LNCaP clone FGC (cell line): Measurements from ENCODE around the gene WNT3A.

Experiments used
- DNase-seq: peaks from one replicate; pipeline ENCODE4 v3.0.0-alpha.2; 2011; ENCODE audit warnings: low read depth
- H3K4me3 ChIP-seq: 2 replicates; pipeline ENCODE4 v1.5.1; 2011; ENCODE audit warnings: mild to moderate bottlenecking, low read depth, low read length, control low read depth
- TF ChIP-seq, protein P1 (sequence below): IDR thresholded peaks from 2 replicates; pipeline ENCODE4 v1.5.1; 2012; ENCODE audit warnings: mild to moderate bottlenecking; ENCODE audit not compliant: control insufficient read depth, insufficient read depth; ENCODE audit errors: extremely low read depth

The WNT3A gene

DNA sequence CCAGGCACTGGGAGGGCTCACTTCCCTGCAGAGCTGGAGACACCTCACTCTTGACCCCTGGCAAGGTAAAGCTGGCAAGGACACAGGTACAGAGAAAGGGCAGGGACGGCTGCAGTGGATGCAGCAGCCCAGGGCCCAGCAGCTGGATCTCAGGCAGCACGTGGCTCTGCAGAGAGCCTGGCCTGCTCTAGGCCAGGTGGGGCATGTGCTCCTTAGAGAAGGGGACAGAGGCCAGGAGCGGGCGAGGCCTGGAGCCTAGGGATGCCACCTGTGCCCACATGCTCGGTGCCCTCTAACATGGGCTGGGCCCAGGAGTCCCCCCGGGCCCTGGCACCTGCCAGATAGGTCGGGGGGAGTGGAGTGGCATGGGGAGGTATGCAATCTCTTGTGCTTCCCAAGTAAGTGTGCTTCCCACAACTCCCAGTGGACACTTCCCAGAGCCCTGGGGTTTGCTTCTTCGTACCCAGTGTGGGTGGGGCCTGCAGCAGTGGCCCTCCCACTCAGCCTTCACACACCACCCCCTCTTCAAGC is 30.0 kb downstream of the WNT3A start:
- no peak for DNase-seq
- TF ChIP-seq, protein P1, sequence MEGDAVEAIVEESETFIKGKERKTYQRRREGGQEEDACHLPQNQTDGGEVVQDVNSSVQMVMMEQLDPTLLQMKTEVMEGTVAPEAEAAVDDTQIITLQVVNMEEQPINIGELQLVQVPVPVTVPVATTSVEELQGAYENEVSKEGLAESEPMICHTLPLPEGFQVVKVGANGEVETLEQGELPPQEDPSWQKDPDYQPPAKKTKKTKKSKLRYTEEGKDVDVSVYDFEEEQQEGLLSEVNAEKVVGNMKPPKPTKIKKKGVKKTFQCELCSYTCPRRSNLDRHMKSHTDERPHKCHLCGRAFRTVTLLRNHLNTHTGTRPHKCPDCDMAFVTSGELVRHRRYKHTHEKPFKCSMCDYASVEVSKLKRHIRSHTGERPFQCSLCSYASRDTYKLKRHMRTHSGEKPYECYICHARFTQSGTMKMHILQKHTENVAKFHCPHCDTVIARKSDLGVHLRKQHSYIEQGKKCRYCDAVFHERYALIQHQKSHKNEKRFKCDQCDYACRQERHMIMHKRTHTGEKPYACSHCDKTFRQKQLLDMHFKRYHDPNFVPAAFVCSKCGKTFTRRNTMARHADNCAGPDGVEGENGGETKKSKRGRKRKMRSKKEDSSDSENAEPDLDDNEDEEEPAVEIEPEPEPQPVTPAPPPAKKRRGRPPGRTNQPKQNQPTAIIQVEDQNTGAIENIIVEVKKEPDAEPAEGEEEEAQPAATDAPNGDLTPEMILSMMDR, result no peak
- no peak overlapping the region for H3K4me3 ChIP-seq

DNA sequence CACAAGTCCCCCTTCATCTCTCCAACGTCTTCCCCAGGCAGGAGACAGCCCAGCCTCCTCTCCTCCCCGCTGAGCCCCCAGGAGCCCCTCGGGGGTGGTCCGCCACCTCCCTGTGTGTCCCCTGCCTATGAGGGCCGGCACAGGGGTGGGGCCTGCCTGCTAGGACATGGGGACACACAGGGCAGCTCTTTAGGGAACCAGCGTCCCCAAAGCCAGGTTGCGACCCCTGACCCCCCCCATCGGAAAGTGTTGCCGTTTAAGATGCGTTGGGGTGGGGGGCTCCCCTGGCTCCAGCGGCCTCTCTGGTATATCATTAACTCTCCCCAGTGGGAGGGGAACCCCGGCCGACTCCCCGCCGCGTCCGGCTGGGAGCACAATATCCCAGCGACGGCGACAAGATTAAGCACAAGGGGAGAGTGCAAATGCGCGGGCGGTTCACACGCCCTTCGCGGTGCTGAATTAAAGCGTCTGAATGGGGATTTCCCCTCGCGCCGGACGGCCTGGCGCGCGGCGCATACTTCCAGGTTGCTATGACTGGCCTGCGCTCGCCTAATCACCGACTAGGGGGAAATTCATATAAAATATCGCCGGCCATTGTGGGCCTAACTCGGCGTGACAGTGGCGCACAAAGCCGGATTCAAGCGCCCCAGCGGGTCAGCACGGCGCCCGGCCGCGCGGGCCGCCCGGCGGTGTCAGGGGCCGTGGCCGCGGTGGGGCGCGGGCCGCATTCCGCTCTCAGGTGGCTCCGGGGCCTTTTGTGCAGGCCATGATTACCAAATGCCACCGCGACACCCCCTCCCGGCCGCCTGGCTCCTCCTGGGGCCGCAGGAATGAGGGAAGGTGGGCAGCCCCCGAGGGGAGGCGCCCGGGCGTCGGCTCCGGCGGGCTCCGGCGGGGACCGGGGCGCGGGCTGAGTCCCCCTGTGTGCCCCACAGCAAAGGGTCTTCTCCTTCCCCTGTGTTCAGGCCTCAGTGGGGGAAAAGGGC is 30.9 kb downstream of the WNT3A start:
- TF ChIP-seq, protein P1, result no peak
- H3K4me3 ChIP-seq, result no peak overlapping the region
- no peak for DNase-seq

DNA sequence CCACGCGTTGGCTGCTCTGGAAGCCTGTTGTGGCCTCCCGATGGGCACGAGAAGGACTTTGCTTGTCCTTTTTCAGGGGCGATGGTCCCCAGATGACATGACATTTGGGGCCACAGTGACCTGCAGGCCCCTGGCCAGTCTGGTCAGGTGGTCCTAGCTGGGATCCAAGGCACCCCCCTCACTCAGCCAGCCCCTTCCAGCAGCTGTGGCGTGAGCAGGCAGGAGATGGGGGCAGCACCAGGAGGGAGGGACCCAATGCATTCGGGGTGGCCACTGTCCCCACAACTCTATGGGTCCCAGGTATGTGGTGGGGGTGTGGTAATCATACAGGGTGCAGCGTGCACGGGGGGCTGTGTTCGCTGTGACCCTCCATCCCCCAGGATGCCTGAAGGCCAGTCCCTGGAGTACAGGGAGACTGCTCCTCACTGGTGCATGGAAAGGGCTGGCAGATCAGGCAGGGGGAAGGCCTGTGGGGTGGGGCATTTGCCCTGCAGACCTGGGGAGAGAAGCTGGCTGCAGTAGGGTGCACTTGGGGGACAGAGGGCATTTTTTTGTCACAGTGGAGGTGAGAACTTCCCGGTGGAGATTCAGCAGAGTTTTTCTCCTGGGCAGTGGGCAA is 31.7 kb downstream of the WNT3A start:
- H3K4me3 ChIP-seq, result no peak overlapping the region
- no peak for DNase-seq
- TF ChIP-seq, protein P1, result no peak

DNA sequence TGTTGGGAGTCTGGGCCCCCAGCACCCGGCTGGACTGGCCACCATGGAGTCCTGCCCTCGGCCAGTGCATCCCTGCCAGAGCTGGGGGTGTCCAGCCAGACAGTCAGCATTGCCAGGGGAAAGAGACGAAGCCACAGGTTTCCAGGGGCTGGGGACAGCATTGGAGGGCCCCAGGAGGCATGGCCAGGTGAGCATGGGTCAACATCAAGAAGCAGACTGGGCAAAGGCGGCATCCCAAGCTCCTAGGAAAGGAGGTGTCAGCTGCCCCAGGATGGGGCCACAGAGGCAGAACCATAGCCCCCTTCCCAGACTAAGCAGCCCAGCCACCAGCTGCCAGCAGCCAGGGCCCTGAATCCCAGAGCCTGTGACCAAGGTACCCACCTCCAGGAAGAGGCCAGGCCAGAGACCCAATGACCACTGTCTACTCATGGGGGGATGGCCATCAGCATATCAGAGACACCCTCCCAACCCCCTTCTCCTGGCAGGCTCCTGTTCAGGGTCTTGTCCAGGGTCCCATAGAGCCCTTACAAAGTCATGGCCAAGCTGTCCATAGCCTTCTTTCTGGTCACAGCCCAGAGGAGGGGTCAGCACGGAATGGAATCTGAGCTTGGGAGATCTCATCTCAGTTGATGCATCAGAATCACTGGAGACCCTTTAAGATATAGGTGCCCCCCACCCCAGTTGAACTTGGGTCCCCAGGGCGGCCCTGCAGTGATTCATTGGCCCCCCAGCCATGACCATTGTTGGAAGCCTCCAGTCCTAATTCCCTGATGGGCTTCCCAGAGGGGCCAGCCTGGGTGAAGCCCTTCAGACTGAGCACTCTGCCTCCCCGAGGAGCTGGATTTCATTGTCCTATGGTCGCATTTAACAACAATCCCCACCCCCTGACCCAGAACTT is 32.5 kb downstream of the WNT3A start:
- TF ChIP-seq, protein P1, result no peak
- DNase-seq, result no peak
- H3K4me3 ChIP-seq, result no peak overlapping the region

DNA sequence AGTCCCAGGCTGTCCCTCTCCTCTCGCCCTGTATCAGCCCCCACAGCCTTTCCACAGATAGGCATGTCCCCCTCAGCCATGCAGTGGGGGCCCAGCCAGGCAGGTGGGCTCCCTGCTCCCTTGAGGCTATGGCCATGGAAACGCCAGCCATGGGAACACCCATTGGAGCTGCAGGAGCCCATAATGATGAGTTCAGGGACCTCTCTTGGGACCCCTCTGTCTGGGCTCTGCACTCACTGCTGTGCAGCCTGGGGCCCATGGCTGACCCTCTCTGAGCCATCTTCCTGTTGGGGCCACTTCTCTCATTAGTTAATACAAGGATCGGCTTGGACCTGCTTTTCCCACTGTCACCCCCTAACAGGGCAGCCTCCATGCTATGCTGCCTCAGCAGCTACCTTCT is 33.2 kb downstream of the WNT3A start:
- no peak overlapping the region for H3K4me3 ChIP-seq
- DNase-seq, result no peak
- TF ChIP-seq, protein P1, result no peak

DNA sequence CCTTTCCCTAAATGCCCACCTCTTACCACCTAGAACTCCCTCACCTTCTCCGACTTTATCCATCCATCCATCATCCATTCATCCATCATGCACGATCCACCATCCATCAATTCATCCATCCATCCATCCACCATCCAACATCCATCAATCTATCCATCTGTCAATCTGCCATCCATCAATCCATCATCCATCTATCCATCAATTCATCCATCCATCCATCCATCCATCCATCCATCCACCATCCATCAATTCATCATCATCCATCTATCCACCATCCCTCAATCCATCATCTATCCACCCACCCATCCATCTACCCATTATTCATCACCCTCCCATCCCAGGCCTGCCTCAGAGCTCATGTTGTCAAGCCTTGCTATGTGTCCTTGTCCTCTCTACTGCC is 34.5 kb downstream of the WNT3A start:
- DNase-seq, result no peak
- H3K4me3 ChIP-seq, result no peak overlapping the region
- TF ChIP-seq, protein P1, result no peak
